NCI-H2196 (cell line): ENCODE results near the gene CD81.

Experiments used
- DNase-seq: peaks from one replicate; lab custom pipeline; 2025; ENCODE audit not compliant: unreplicated experiment; lab: John Stamatoyannopoulos, UW

The CD81 gene

DNA sequence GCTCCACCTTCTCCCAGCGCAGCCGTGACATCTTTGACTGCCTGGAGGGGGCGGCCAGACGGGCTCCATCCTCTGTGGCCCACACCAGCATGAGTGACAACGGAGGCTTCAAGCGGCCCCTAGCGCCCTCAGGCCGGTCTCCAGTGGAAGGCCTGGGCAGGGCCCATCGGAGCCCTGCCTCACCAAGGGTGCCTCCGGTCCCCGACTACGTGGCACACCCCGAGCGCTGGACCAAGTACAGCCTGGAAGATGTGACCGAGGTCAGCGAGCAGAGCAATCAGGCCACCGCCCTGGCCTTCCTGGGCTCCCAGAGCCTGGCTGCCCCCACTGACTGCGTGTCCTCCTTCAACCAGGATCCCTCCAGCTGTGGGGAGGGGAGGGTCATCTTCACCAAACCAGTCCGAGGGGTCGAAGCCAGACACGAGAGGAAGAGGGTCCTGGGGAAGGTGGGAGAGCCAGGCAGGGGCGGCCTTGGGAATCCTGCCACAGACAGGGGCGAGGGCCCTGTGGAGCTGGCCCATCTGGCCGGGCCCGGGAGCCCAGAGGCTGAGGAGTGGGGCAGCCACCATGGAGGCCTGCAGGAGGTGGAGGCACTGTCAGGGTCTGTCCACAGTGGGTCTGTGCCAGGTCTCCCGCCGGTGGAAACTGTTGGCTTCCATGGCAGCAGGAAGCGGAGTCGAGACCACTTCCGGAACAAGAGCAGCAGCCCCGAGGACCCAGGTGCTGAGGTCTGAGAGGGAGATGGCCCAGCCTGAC, 26.0 kb downstream of the CD81 start:
- DNase-seq: no peak

DNA sequence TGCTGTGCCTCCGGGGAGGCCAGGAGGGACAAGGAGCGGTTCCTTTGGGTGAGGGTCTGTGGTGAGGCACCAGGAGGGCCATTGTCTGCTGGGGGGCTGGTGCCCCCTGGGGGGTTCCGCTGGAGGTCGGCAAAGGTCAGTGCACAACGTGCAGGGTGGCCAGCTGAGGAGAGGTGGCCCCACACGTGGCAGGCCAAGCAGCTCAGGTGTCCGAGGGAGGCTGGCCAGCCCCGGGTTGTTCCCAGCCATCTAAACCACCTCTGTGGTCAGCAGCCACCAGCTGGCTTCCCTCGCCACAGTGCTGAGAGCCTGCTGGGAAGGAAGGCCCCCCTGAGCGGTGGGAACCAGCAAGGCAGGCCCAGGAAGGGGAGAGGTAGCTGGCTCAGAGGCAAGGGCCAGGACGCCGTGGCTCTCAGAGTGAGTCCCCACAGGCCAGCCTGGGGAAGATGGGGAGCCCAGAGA, 27.7 kb downstream of the CD81 start:
- no peak for DNase-seq

DNA sequence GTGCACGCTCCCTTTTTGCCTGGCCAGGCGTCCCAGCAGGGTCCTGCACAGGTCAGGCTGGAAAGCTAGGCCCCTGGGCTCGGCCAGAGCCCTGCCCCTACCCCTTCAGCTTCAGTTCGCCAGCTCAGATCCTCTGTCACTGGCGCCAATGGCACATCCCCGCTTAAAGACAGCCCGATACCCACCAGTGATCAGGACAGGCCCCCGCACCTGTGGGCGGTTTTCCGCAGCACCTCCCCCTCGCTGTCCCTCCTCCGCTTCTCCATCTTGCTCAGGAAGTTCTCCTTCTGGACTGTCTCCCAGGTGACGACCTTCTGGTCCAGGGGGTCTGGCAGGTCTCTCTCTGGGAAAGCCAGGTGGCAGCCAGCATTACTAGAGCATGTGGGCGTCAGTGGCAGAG, 29.3 kb downstream of the CD81 start:
- no peak for DNase-seq

DNA sequence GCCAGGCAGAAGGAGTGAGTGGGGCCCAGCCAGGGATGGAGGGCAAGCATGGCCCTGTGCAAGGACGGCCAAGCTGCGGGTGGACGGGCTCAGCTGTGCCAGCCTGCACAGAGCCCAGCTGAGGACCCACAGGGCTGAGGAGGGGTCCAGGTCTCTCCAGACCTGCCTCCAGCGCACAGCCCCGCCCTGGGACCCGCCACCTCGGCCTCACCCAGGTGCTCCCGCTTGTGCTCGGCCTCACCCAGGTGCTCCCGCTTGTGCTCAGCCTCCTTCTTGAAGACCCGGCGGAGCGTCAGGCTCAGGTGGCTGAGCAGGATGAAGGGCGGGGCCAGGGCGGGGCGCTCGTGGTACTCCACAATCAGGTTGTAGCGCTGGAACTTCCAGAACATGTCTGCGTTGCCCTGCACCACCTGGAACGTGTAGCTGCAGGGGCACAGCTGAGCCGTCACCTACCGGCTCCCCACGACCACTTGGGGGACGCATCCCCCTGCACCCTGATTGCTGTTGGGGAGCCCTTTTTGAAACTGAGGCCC, 29.8 kb downstream of the CD81 start:
- no peak for DNase-seq

DNA sequence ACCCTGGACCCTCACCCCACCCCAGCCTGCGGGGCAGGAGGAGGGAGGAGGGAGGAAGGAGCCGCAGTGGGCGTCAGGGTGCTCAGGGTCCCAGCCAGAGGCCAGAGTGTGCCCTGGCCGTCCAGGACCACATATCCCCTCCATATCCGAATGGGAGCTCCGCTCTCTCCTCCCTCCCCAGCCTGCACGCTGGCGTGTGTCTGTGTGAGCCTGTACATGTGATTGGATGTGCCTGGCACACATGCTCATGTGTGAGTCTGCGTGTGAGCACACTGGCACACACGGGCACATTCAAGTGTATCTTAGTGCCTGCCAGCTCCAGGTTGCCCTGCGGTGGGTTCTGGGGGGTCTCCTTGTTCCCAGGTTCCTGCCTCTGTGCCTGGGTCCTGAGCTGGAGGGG, 31.6 kb downstream of the CD81 start:
- no peak for DNase-seq

GRCh38 chr11:2409126-2409525, 32.0 kb downstream of the CD81 start:
- no peak for DNase-seq

DNA sequence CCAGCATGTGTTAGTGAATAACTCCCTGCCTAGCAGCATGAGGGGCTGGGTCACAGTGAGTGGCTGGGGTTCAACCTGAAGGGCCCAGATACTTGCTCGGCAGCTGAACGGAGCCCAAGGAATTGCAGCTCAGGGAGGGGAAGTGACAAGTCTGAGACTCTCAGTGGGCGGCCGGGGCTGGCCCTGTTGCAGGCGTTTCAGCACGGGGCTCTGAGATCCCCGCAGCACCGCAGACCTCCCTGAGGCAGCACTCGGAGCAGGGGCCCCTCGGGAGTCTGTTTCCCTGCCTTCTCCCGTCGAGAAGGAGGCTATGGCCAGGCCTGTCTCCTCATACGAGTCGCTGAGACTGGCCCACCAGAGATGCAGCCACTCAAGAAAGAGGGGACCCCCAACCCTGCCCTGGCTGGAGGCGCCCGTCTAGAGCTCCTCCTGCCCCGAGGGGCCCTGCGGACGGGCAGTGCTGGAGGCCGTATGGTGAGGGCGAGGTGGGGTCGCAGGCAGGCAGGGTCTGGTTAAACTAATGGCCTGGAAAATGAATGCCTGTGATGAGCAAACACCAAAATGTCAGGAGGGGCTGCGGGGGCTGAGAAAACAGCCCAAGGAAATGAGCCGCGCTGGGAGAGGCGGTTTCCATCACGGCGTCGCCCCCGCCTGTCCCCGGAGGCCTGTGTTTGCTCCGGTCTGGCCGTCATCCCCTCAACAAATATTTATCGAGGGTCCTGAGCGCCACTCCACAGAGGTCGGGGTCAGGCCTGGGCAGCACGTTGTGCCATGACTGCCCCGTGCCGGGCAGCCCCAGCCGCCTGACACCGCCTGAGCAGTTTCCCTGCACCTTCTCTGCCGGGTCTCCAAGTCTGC, 32.7 kb downstream of the CD81 start:
- DNase-seq: no peak

DNA sequence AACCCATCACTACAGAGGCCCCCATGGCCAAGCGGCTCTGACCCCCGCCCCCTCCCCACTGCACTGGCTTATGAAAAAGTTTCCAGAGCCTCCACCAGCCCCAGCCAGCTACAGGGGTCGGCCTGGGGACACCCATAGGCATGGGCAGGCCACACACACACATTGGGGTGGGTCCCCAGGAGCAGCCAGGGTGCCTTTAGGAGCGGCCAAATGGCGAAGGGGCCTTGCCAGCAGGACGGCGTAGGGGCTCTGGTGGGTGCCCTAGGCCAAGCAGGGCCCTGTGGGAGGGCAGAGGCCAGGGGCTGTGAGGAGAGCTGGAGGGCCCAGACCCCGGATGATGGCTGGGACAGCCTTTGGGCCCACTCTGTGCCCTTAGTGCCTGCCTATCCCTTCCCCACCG, 33.5 kb downstream of the CD81 start:
- DNase-seq: no peak

DNA sequence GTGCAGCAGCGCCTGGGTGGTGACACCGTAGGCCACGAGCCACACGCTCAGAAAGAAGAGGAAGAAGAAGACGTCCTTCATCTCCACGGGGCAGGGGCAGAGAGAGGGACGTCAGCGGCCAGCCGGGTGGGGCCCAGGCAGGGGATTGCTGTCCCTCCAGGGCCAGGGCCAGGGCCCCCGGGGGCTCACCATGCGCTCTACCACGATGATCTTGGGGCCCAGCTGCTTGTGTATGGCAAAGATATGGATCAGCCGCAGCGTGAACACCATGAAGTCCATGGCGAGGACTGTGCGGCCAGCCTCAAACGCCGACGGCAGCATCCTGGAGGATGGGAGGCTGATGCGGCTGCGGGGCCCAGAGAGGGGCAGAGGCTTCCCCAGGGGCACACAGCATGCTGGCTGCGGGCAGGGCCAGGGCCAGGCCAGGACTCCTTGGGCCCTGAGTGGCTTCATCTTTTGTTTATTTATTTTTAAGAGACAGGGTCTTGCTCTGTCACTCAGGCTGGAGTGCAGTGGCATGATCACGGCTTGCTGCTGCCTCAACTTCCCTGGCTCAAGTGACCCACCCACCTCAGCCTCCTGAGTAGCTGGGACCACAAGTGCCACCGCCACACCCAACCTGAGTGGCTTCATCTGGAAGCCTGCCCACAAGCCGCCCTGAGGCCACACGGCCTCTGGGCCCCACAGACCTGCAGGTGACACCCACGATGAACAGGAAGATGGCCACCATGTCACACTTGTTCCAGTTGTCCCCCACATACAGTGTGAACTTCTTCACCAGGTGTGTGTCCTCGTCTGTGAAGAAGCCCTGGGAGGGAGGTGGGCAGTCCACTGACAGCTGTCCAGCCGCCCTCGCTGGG, 34.6 kb downstream of the CD81 start:
- DNase-seq: no peak

DNA sequence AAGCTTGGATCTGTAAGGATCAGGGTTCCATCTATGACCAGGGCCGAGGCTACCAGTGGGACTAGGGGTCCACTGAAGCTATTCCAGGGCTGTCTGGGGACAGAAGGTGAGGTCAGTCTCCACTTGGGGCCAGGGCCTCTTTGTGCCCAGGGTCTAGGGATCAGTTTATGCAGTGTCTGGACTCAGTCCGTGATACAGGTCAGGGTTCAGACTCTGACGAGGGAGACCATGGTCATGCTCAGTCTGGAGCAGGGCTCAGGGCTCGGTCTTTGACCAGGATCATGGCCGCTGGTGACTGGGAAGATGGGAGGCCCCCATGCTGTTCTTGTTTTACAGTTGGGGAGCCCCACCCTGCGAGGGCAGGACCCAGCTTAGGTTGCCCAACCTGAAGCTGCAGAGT, 35.2 kb downstream of the CD81 start:
- no peak for DNase-seq

GRCh38 chr11:2413742-2414579, 36.9 kb downstream of the CD81 start:
- DNase-seq: no peak

DNA sequence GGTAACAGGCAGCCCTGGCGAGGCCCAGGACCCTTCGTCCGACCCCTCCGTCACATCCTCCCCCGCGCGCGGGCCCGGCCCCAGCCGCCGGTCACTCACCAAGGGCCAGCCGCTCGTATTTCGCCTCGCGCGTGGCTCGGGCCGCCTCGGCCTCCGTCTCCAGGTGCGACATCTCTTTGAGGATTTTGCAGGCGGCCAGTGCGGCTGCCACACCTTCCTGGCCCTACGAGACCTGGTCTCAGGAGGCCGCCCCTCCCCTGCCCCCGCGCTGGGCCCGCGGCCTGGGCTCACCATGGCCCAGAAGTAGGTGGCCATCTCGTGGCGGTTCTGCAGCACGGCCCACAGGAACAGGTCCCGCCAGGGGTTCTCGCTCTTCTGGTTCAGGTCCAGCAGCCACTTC, 37.5 kb downstream of the CD81 start:
- DNase-seq: no peak

GRCh38 chr11:2415171-2415570, 38.1 kb downstream of the CD81 start:
- no peak for DNase-seq

GRCh38 chr11:2415601-2416380, 38.7 kb downstream of the CD81 start:
- no peak for DNase-seq

GRCh38 chr11:2416765-2417164, 39.7 kb downstream of the CD81 start:
- DNase-seq: no peak

- DNase-seq: no peak
Observed at GRCh38 chr11:2417856-2418692, 41.0 kb downstream of the CD81 start.

- DNase-seq: no peak
Observed at GRCh38 chr11:2418693-2419360, 41.7 kb downstream of the CD81 start.
